IPS-11a (cell line): Measurements from ENCODE around the gene C7orf25.
"Not testable (repeated sequence)": the region's sequence is repeated elsewhere in the genome, so short reads cannot be mapped to it uniquely, and the experiment has no call there.

Source experiments
- H3K4me3 ChIP-seq: one replicate; pipeline ENCODE4 v1.5.1; 2013; ENCODE audit warnings: low read depth, low read length, control low read depth

Gene C7orf25

DNA sequence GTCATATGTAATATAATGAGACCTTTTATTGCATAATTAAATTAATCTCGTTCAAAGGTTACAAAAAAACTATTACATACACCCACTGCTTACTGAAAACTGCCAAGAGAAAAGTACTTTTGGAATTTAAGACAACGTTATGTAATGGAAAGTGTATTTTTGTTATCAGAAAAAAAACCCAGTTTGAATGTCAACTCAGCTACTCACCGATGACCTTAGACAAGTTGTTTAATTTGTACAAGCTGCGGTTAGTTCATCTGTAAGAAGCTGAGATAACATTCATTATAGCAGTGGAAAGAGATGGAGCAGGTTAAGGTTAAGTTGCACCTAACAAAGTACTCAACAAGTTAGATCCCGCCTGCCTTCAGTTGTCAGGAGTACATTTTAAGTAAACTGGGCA, 19.0 kb upstream of the C7orf25 start:
- H3K4me3 ChIP-seq: peak overlapping the region; percentile 82

DNA sequence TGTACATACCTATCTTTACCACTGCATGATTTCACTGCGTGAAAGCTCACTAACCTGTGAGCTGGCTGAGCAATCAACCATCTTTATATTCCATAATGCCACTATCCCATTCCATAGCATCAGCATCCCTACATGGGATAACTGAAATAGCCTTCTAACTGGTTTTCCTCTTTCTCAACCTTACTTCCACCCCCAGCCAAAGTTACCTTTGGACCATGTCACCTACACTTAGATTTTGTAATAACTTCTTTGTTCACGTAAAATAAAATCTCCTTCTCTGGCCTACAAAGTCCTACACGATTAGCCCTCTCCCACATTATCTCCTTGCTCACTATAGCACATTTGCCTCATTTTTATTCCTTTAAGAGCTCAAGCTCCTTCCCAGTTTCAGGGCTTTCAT, 17.6 kb upstream of the C7orf25 start:
- H3K4me3 ChIP-seq: no peak overlapping the region

DNA sequence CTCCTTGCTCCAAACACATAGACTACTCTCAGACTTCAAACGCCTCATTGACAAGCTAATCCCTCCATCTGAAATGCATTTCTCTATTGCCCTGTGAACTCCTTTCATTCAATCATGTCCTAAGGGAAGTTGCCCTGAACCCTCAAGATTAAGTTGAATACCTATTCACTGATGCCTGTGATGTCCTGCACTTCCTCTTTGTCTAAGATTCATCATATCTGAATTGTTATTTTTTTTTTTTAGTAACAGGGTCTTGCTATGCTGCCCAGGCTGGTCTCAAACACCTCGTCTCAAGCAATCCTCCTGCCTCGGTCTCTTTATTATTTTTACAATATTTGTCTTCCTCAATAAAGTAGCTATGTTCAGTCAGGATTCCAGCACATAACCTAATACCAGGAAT, 16.9 kb upstream of the C7orf25 start:
- no peak overlapping the region for H3K4me3 ChIP-seq

- no peak overlapping the region for H3K4me3 ChIP-seq
Observed at GRCh38 chr7:42926204-42926603, 14.3 kb upstream of the C7orf25 start.

- no peak overlapping the region for H3K4me3 ChIP-seq
Observed at GRCh38 chr7:42925630-42926029, 13.8 kb upstream of the C7orf25 start.

GRCh38 chr7:42924223-42924838, 12.5 kb upstream of the C7orf25 start:
- no peak overlapping the region for H3K4me3 ChIP-seq

GRCh38 chr7:42922017-42922753, 10.3 kb upstream of the C7orf25 start:
- H3K4me3 ChIP-seq: no peak overlapping the region

DNA sequence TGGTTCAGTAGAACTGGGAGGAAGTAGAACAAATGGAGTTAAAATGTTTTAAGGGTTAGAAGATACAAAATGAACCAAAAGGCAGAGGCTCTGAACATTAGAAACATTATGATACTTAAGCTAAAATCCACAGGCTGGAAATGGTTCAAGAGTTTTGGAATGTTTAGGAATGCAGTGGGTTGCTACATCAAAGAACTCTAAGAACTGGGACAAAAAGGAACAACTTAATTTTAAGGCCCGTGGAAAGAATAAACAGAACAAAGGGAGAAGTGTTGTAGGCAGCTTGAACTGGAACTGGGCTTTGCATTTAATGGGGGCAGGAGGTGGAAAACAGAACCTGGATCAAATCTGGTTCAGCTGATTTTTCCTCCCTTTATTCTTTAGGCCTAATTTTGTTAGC, 3.5 kb upstream of the C7orf25 start:
- H3K4me3 ChIP-seq: no peak overlapping the region

GRCh38 chr7:42914421-42915045, 2.7 kb upstream of the C7orf25 start:
- no peak overlapping the region for H3K4me3 ChIP-seq

DNA sequence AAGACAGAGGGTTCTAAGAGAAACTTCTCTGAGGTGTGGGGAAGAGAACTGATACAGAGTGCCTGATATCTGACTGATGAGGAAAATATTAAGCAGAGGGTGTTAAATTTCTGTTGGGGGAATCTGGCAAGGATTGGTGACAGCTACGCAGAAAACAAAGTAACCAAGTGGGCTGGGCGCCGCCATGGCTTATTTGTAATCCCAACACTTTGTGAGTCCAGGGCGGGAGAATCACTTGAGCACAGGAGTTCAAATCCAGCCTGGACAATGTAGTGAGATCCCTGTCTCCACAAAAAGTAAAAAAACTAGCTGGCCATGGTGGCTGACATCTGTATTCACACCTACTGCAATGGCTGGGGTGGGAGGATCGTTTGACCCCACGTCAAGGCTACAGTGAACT, 2.1 kb upstream of the C7orf25 start:
- no peak overlapping the region for H3K4me3 ChIP-seq

DNA sequence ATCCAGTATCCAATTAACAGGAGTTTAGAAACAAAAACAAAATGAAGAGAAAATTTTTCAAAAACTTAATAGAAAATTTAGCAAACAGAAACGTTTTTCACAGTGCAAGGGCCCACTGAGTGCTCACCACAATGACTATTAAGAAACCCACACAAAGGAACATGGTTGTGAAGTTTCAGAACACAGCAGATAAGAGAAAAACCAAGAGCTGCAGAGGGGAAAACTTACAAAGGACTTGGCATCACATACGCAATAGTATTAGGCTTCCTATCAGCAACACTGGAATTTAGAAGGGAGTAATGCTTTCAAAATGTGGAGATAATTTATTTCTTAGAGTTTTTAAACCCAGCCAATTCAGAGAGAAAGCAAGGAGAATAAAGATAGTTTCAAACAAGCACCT, 1.7 kb upstream of the C7orf25 start:
- H3K4me3 ChIP-seq: no peak overlapping the region

DNA sequence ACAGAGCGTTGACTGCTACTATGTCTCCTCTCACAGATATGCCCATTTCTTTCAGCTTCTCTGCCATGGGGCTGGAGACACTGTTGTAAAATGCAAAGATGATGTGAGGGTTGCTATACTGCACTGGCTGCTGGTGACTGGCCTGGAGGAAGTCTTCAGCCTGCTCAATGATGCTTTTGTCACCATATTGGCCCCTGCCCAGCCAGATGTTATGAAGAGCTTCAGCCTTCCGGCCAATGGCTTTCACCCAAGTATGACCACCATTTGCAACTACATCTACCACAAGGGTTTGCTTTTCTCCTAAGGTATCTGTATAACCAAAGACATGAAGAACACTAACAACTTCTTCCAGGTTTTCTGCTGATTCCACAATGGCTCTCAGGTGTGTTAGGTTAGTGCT, 1.6 kb downstream of the C7orf25 start:
- H3K4me3 ChIP-seq: no peak overlapping the region

GRCh38 chr7:42907316-42907715, 4.6 kb downstream of the C7orf25 start:
- no peak overlapping the region for H3K4me3 ChIP-seq

GRCh38 chr7:42906181-42906580, 5.7 kb downstream of the C7orf25 start:
- no peak overlapping the region for H3K4me3 ChIP-seq

- H3K4me3 ChIP-seq: no peak overlapping the region
Observed at GRCh38 chr7:42902331-42902730, 9.5 kb downstream of the C7orf25 start.

- no peak overlapping the region for H3K4me3 ChIP-seq
Observed at GRCh38 chr7:42900842-42901241, 11.0 kb downstream of the C7orf25 start.

DNA sequence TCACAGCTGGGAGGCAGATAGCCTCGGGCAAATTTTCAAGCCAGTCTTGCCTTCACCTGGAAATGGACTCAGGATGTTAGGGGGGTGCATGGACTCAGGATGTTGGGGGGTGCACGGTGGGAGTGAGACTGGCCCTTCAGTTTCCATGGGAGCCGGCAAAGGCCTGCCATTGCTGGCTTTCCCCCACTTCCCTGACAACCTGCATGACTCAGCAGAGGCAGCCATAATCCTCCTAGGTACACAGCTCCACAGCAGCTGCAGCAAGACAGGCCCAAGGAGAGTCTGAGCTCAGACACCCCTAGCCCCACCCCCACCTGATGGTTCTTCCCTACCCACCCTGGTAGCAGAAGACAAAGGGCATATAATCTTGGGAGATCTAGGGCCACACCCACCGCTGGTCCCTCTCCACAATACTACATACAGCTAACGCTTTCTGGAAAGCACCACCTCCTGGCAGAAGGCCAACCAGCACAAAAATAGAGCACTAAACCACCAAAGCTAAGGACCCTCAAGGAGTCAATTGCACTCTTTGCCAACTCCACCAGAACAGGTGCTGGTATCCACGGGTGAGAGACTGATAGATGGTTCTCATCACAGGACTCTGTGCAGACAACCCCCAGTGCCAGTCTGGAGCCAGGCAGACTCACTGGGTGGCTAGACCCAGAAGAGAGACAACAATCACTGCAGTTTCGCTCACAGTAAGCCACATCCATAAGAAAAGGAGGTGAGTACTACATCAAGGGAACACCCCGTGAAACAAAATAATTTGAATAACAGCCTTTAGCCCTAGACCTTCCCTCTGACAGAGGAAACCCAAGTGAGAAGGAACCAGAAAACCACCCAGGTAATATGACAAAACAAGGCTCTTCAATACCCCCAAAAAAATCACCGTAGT, 18.3 kb downstream of the C7orf25 start:
- no peak overlapping the region for H3K4me3 ChIP-seq

DNA sequence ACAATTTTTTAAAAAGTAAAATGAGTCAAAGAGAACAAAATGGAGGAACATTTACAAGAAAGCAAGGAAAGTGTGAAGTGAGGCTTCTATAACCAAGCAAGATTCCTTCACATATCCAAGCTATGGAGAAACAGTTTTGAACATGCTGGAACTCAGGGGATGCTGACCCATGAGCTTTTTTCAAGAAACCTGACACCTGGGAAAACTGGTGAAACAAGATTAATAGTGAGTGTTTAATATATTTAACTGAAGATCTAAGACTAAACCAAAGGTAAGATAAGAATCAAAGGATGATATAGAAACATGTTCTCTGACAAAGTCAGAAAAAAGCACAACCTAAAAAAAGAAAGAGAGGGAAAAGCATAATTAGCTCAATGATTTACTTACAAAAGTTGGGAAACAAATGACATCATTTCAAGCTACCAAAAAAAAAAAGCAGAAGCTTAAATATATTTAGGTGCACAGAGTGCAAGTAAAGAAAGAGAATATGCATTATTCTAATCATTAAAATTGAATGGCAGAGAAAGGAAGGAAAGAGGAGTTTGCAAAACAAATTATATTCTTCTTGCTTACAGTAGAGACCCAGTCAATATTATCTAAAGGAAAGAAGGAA, 24.9 kb downstream of the C7orf25 start:
- H3K4me3 ChIP-seq: no peak overlapping the region

- no peak overlapping the region for H3K4me3 ChIP-seq
Observed at GRCh38 chr7:42886129-42886528, 25.7 kb downstream of the C7orf25 start.

- not testable (repeated sequence) for H3K4me3 ChIP-seq
Observed at GRCh38 chr7:42885183-42885582, 26.7 kb downstream of the C7orf25 start.

GRCh38 chr7:42883950-42884349, 27.9 kb downstream of the C7orf25 start:
- H3K4me3 ChIP-seq: no peak overlapping the region
